Mucosa of descending colon (tissue), 3 donors: ENCODE measurements around the gene IMMP2L. TPM values are rescaled to one million over a fixed set of nuclear protein-coding genes. Genes with fewer than 3 reads are reported as not detected.
"Not testable (repeated sequence)": the region's sequence is repeated elsewhere in the genome, so short reads cannot be mapped to it uniquely, and the experiment has no call there.

Experiments used
- ATAC-seq: fragments of 200-7000 bp; cut with Tn5 transposase; one replicate; pipeline ENCODE4 v1.9.1; 2020; ENCODE audit warnings: mild to moderate bottlenecking, moderate library complexity
- DNase-seq, 3 donors: peaks; one replicate each; pipeline ENCODE4 v3.0.0-alpha.2; 2020
- H3K36me3 ChIP-seq: fragments of 200-600 bp; one replicate; pipeline ENCODE4 v1.8.0; 2021; ENCODE audit warnings: low read depth, mild to moderate bottlenecking
- H3K4me1 ChIP-seq: fragments of 200-600 bp; one replicate; pipeline ENCODE4 v1.8.0; 2021; ENCODE audit warnings: low read depth, mild to moderate bottlenecking
- H3K4me3 ChIP-seq: fragments of 200-600 bp; one replicate; pipeline ENCODE4 v1.8.0; 2021; ENCODE audit warnings: mild to moderate bottlenecking
- H3K9me3 ChIP-seq: fragments of 200-600 bp; one replicate; pipeline ENCODE4 v1.8.0; 2021; ENCODE audit warnings: mild to moderate bottlenecking
- CTCF ChIP-seq: fragments of 200-600 bp; IDR thresholded peaks from one replicate; pipeline ENCODE4 v1.8.0; 2022; ENCODE audit warnings: antibody characterized with exemption, mild to moderate bottlenecking
- intact Hi-C, 2 donors: fragments of 100-400 bp; cut with DNase I in 1 of 2; cut with micrococcal nuclease in 1 of 2; formaldehyde crosslinking; loops; one replicate each; pipeline versions ENCODE4 v1.11.0 to v1.11.1; 2022; cut with DNase I, micrococcal nuclease
- total RNA-seq, 3 donors: library from RNA; stranded (reverse); fragmentation: NEBNext Ultra II Directional in 2 of 3; extraction: Animal tissue kit (Norgen Biotek cat#: 25700) in 2 of 3; gene quantifications; one replicate each; pipeline versions ENCODE4 v1.2.1 to v1.2.4, GENCODE V29; 2021 to 2023
- donor health status: DM: no; HTN: no; CAD: no; lungs with moderate emphysema.
- donor health status: DM: no; HTN: no; CAD: no.
- donor health status: DM: no; HTN: yes; CAD: no.

IMMP2L gene
- total RNA-seq, 3 donors from 2014 or later = 12.1 to 20.7 (median 17.7) TPM

DNA sequence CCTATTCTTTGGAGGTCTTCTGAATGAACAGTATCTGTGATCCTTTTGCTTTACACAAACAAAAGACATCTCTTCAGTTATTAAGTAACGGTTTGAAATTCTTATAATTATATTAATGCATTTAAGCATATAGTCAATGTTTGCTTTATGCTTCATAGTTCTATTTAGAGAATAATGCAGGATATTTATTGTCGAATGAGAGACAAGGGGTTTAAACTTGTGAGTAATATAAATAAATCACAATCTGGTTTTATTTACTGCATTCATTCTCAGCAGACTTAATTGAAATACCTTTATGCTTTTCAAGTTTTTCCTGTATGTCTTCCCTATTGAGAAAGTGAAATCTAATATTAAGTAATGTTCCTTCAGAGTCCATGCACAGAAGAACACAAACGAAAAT lies 620.9 kb downstream of the IMMP2L start:
- ATAC-seq (no peak), DNase-seq (no peak)
- Histone ChIP-seq H3K9me3 (no peaks in the 10 kb centered on the region), H3K4me3 (no peak overlapping the region), H3K36me3 (no peaks in the 10 kb centered on the region), H3K4me1 (no peaks in the 10 kb centered on the region)
- TF ChIP-seq CTCF = no peak
- intact Hi-C loops = no loop called here

DNA sequence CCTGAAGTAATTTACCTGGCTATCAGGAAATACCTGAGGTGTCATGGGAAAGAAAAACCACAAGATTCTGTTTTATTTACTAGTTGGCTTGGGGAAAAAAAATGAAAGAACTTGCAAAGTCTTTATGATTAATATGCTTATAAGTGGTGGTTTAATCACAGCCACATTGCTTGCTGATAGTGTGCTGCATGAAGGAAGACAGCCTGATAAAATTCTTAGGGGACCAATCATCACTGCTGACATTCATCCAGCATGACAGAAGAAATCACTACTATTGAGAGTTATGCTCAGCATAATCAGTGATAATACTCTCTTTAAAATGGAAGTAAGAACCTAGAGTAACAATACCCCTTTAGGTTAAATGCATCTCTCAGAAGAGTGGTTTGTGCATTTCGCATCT lies 621.5 kb downstream of the IMMP2L start:
- H3K9me3 ChIP-seq = no peaks in the 10 kb centered on the region
- H3K4me1 ChIP-seq = no peaks in the 10 kb centered on the region
- DNase-seq = no peak
- intact Hi-C loops = no loop called here
- no peak for TF ChIP-seq CTCF
- no peak for ATAC-seq
- no peak overlapping the region for H3K4me3 ChIP-seq
- no peaks in the 10 kb centered on the region for H3K36me3 ChIP-seq

DNA sequence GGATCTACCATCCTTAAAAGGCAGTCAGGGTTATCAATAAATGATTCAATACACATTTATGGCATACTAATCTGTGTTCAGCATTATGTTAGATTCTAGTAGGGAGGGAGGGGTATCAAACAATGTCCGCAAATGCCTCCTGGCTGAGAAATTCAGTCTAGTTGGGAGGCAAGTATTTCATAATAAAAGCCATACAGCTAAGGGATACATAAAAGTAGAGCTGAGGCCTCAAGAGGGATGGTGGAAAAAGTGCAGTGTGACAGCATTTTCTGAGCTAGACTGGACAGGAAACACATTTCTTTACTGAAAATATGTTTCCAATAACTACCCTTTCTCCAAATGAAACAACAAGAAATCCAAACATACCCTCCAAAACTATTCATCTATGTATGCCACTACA lies 624.1 kb downstream of the IMMP2L start:
- no peaks in the 10 kb centered on the region for H3K4me1 ChIP-seq
- TF ChIP-seq CTCF = no peak
- no peak for DNase-seq
- H3K9me3 ChIP-seq = no peaks in the 10 kb centered on the region
- H3K36me3 ChIP-seq = no peaks in the 10 kb centered on the region
- H3K4me3 ChIP-seq = no peak overlapping the region
- intact Hi-C loops = no loop called here
- ATAC-seq = no peak

DNA sequence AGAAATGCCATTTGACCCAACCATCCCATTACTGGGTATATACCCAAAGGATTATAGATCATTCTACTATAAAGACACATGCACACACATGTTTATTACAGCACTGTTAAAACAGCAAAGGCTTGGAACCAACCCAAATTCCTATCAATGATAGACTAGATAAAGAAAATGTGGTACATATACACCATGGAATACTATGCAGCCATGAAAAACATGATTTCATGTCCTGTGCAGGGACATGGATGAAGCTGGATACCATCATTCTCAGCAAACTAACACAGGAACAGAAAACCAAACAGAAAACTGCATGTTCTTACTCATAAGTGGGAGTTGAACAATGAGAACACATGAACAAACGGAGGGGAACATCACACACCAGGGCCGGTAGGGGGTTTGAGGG lies 625.6 kb downstream of the IMMP2L start:
- DNase-seq, ATAC-seq, H3K36me3 ChIP-seq, H3K4me1 ChIP-seq, H3K9me3 ChIP-seq, intact Hi-C loops, H3K4me3 ChIP-seq: not testable (repeated sequence)

DNA sequence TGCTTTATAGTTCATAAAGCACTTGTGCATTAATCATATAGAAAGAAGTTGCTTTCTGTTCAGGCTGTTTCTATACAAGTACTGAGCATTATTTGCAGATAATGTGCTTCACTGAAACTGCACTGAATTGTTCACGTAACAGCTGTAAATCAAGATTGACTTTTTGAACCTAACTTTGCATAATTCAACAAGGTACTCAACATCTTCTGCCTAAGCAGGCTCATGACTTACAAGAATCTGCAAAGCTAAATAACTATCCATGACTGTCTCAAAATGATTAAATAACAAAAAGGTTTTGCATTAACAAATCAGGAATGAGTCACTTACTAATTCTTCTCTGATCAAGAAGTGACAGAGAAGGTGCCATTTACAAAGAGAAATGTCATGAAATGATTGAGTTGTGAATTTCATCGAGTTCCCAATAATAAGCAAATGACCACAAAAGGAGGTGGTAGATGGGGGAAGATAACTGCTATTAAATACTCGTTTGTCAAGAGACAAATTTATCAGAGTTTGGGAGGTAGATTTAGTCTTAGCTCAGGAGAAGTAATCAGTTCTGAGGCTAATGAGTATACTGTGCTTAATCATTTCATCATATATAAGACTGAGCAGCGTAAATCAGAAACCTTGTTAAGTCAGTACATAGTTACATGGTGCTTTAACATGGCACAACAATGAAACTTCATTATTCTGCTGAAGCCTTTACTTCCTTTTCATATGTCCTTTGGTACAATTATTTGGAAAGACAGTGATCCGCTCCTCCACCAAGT lies 632.6 kb downstream of the IMMP2L start:
- intact Hi-C loops = no loop called here
- TF ChIP-seq CTCF = no peak
- DNase-seq (no peak), ATAC-seq (no peak)
- Histone ChIP-seq H3K9me3 (no peaks in the 10 kb centered on the region), H3K4me3 (no peak overlapping the region), H3K36me3 (no peaks in the 10 kb centered on the region), H3K4me1 (no peaks in the 10 kb centered on the region)

GRCh38 chr7:110922906-110923305 lies 639.4 kb downstream of the IMMP2L start:
- no peak for TF ChIP-seq CTCF
- no peaks in the 10 kb centered on the region for H3K4me1 ChIP-seq
- intact Hi-C loops = no loop called here
- no peak overlapping the region for H3K4me3 ChIP-seq
- ATAC-seq (no peak), DNase-seq (no peak)
- no peaks in the 10 kb centered on the region for H3K9me3 ChIP-seq
- no peaks in the 10 kb centered on the region for H3K36me3 ChIP-seq
